RKO (cell line): ENCODE data around the gene CLEC6A.
"Not testable (repeated sequence)": the region's sequence is repeated elsewhere in the genome, so short reads cannot be mapped to it uniquely, and the experiment has no call there.

ENCODE experiments used
- DNase-seq: peaks from one replicate; pipeline ENCODE4 v3.0.0-alpha.2; 2016; ENCODE audit warnings: low spot score

The CLEC6A gene

GRCh38 chr12:8495671-8496070 is 39.9 kb downstream of the CLEC6A start:
- DNase-seq, result not testable (repeated sequence)

GRCh38 chr12:8496074-8496473 is 40.3 kb downstream of the CLEC6A start:
- DNase-seq, result not testable (repeated sequence)

DNA sequence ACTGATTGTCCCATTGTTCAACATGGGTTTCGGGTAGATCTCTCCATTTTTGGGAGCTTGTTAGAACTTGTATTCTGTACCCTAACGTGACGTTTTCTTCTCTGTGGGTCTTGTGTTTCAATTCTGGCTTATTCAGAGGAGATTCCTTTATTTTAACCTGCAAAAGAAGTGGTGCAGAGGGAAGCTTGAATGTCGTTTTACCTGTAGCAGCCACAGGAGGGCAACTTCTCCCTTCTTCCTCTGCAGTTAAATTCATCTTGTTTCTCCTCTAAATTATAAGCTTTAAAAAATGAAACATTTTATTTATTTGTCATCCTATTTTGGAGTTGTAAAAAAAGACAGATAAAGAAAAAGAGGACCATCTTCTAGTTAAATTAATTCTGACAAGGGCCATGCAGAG is 43.9 kb downstream of the CLEC6A start:
- no peak for DNase-seq

DNA sequence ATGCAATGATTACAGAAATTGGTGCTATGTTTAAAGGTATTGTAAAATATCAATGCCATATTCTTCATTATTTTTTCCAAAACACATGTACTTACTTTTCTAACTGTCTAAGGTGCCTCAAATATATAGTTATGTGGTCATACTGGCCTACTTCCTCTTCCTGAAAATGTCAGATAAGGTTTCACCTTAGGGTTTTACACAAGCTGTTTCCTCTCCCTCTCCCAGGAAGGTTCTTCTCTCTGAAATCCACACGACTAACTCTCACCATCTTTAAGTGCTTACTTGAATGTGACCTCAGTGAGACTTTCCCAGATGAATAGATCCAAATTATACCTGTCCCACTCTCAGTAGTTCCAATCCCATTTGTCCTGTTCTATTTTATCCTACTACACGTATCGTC is 46.0 kb downstream of the CLEC6A start:
- no peak for DNase-seq

GRCh38 chr12:8504351-8504750 is 48.6 kb downstream of the CLEC6A start:
- peak; percentile 78 for DNase-seq

- DNase-seq, result no peak
Measured at GRCh38 chr12:8507596-8507995, 51.8 kb downstream of the CLEC6A start.

DNA sequence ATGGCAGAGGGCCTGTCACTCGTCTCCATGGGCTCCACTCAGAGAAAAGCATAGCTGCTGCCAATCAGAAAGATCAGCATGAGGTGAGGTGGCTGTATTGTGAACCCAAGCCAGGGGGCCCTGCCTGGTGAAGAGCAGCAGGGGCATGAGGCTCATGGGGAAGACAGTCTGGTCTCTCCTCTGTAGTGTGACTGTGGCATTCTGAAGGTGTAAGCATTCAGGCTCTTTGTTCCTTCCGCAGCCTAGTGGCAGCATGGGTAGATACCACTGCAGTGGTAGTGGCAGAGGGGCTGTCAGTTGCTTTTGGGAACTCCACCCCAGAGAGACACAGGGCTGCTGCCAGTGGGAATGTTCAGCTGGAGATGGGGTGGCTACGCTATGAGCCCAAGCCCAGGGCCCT is 52.5 kb downstream of the CLEC6A start:
- no peak for DNase-seq

DNA sequence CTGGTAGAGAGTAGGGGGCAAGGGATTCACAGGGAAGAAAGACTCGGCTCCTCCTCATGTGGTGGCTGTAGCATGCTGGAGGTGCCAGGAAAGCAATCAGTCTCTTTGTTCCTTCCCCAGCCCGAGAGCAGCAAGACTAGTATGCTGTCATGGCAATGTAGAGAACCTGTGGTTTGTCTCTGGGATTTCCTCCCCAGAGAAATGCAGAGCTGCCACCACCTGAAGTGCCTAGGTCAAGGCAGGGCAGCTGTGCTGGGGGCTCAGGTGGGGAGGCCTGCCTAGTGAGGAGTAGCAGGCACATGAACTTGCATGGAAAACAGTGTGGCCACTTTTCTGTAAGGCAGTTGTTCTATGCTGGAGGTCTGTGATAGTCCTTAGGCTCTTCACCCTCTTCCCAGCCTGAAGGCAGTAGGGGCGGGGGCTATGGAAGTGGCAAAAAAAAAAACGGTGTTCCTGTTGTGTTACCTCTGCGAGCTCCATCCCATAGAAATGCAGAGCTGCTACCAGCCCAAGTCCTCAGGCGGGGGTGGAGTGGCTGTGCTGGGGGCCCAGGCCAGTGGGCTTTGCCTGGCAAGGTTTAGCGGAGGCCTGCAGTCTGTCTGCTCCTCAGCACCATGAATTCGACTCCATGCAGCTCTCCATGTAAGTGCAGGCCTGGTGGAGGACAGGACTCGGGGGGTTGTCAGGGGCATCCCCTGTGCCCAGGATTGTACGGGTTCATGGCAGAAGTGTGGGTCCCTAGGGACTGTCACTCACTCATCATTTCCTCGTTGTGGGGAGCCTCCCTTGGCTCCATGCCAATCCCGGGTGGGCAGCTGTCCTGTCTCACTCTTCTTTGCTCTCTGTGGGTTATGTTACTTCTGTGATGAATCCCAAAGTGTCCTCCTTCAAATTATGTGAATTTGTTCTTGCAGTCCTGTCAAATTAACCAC is 53.4 kb downstream of the CLEC6A start:
- DNase-seq, result no peak

GRCh38 chr12:8513256-8513655 is 57.5 kb downstream of the CLEC6A start, which contains the start of gene CLEC4D:
CLEC4D (plus strand) TSS chr12:8513503; CDS start chr12:8513733, 230 bp downstream.
- no peak for DNase-seq

GRCh38 chr12:8517971-8518370 is 62.2 kb downstream of the CLEC6A start:
- no peak for DNase-seq

DNA sequence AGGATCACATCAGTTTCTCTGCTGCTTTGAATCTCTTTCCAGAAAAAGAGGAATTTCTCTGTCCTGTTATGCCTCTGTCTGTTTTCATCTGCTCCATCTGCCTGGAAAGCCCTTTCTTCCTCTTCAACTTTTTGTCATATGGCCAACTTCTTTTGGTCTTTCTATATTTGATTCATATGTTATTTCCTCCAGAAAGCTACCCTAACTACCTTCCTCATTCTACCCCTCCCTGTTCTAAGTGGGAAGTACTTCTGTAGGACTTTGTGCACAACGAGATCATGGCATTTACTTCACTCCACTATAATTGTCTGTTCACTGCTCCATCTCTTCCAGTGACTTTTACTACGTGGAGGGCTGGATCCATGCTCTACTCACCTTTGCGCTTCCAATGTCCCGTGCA is 63.4 kb downstream of the CLEC6A start:
- DNase-seq, result no peak

DNA sequence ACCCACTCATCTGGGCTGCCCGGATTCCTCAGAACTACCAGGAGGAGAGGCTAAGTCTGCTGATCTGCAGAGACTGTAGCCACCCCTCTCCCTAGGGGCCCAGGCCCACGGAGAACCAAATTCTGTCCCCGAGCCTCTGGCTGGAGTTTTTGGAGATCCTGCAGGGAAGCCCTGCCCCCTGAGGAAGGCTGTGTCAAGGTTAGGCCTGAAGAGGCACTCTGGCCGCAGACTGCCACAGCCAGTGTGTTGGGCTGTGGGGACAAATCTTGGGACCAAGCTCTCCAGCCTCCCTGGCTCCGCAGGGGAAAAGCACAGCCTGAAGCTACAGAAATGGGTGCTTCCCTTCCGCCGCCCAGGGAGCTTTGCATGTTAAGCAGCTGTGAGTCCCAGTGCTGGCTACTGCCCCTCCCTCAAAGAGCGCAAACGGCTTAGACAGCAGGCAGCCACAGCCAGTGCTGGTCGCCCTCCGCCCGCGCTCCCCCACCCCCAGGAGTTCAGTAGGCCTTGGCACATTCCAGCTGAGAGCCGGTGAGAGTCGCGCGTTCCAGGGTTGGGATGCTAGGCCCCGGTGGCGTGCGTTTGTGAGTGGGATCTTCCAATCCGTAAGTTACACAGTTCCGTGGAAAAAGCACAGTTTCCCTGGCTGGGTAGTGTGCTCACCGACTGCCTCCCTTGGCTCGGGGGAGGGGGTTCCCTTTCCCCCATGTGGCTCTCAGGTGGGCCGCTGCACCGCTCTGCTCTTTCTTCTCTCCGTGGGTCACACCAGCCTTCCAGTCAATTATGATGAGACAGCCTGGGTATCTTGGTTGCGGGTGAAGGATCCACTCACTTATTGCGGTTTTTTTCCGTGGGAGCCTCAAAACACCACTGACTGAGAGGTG is 71.7 kb downstream of the CLEC6A start:
- no peak for DNase-seq
